HEK293 (cell line): ENCODE measurements around the gene CBY2.

ENCODE experiments used
- CTCF ChIA-PET: fragments of 350-600 bp; formaldehyde crosslinking; extraction: SDS; loops from one replicate; lab custom pipeline; 2021; ENCODE audit warnings: antibody characterized with exemption; lab: Yijun Ruan, JAX
- POLR2A ChIA-PET: fragments of 300-600 bp; formaldehyde crosslinking; extraction: SDS; loops from one replicate; lab custom pipeline; 2020; ENCODE audit warnings: antibody characterized with exemption, inconsistent platforms; lab: Yijun Ruan, JAX
- H3K27ac ChIP-seq: fragments of 200-500 bp; sonication (Bioruptor generic); 2 replicates; pipeline ENCODE4 v1.5.1; 2014; ENCODE audit warnings: low read depth, low read length, control low read depth, inconsistent platforms; ENCODE audit errors: extremely low read depth
- H3K36me3 ChIP-seq, 2 experiments: fragments of 200-500 bp in 1 of 2; sonication (Bioruptor generic) in 1 of 2; 1 replicate in 1 of 2; 2 replicates in 1 of 2; pipeline ENCODE4 v1.5.1; 2014 to 2017; ENCODE audit warnings: inconsistent platforms in 2 of 2, low read length in 2 of 2; ENCODE audit not compliant: control insufficient read depth in 2 of 2, insufficient read depth in 1 of 2
- H3K4me1 ChIP-seq: fragments of 200-500 bp; sonication (Bioruptor generic); 2 replicates; pipeline ENCODE4 v1.5.1; 2014; ENCODE audit warnings: mild to moderate bottlenecking, low read length, inconsistent platforms; ENCODE audit not compliant: control insufficient read depth, insufficient read depth
- H3K4me3 ChIP-seq: 2 replicates; pipeline ENCODE4 v1.5.1; 2011; ENCODE audit warnings: low read depth, mild to moderate bottlenecking, control low read depth, low read length, moderate library complexity
- H3K9me3 ChIP-seq: fragments of 200-500 bp; sonication (Bioruptor generic); 2 replicates; pipeline ENCODE4 v1.5.1; 2014; ENCODE audit warnings: low read depth, low read length, inconsistent platforms; ENCODE audit not compliant: control insufficient read depth, insufficient read depth
- GFI1B ChIP-seq: fragments of 450-650 bp; formaldehyde crosslinking; IDR thresholded peaks from 2 replicates; pipeline ENCODE4 v1.5.1; 2016; ENCODE audit warnings: missing biosample characterization, missing genetic modification characterization
- KLF1 ChIP-seq: fragments of 450-650 bp; formaldehyde crosslinking; IDR thresholded peaks from 2 replicates; pipeline ENCODE4 v1.5.1; 2016; ENCODE audit warnings: missing biosample characterization, missing genetic modification characterization
- PATZ1 ChIP-seq: fragments of 450-650 bp; formaldehyde crosslinking; IDR thresholded peaks from 2 replicates; pipeline ENCODE4 v1.5.1; 2016; ENCODE audit warnings: missing biosample characterization, missing genetic modification characterization
- PRDM1 ChIP-seq: fragments of 450-650 bp; formaldehyde crosslinking; IDR thresholded peaks from 2 replicates; pipeline ENCODE4; 2016; ENCODE audit warnings: missing biosample characterization, missing genetic modification characterization
- SETDB1 ChIP-seq: IDR thresholded peaks from one replicate; pipeline ENCODE4 v1.6.1; 2017; ENCODE audit warnings: mild to moderate bottlenecking, low read length, moderate library complexity, mixed read lengths; ENCODE audit not compliant: insufficient read length
- TRIM28 ChIP-seq: IDR thresholded peaks from 2 replicates; pipeline ENCODE4 v1.6.1; 2011; ENCODE audit warnings: low read length, control low read depth, borderline replicate concordance
- ZBTB1 ChIP-seq: fragments of 450-650 bp; formaldehyde crosslinking; IDR thresholded peaks from 2 replicates; pipeline ENCODE4 v1.5.1; 2016; ENCODE audit warnings: missing biosample characterization, missing genetic modification characterization
- ZBTB20 ChIP-seq: fragments of 450-650 bp; formaldehyde crosslinking; IDR thresholded peaks from 2 replicates; pipeline ENCODE4 v1.5.1; 2016; ENCODE audit warnings: missing biosample characterization, missing genetic modification characterization
- ZFP37 ChIP-seq: fragments of 450-650 bp; formaldehyde crosslinking; IDR thresholded peaks from 2 replicates; pipeline ENCODE4 v1.5.1; 2016; ENCODE audit warnings: missing biosample characterization, missing genetic modification characterization
- ZNF16 ChIP-seq: fragments of 450-650 bp; formaldehyde crosslinking; IDR thresholded peaks from 2 replicates; pipeline ENCODE4 v1.5.1; 2016; ENCODE audit warnings: low read depth, missing biosample characterization, missing genetic modification characterization
- ZNF184 ChIP-seq: fragments of 450-650 bp; IDR thresholded peaks from 2 replicates; pipeline ENCODE4 v1.5.1; 2018; ENCODE audit warnings: missing biosample characterization, mild to moderate bottlenecking, missing genetic modification characterization
- ZNF214 ChIP-seq: fragments of 450-650 bp; formaldehyde crosslinking; IDR thresholded peaks from 2 replicates; pipeline ENCODE4 v1.5.1; 2017; ENCODE audit warnings: missing biosample characterization, mild to moderate bottlenecking, missing genetic modification characterization, borderline replicate concordance
- ZNF221 ChIP-seq: fragments of 450-650 bp; formaldehyde crosslinking; IDR thresholded peaks from 2 replicates; pipeline ENCODE4 v1.5.1; 2017; ENCODE audit warnings: missing biosample characterization, missing genetic modification characterization, borderline replicate concordance
- ZNF23 ChIP-seq: fragments of 450-650 bp; formaldehyde crosslinking; IDR thresholded peaks from 2 replicates; pipeline ENCODE4 v1.5.1; 2016; ENCODE audit warnings: missing biosample characterization, missing genetic modification characterization, borderline replicate concordance
- ZNF350 ChIP-seq: fragments of 450-650 bp; formaldehyde crosslinking; IDR thresholded peaks from 2 replicates; pipeline ENCODE4 v1.5.0; 2017; ENCODE audit warnings: missing biosample characterization, mild to moderate bottlenecking, missing genetic modification characterization
- ZNF426 ChIP-seq: fragments of 450-650 bp; formaldehyde crosslinking; IDR thresholded peaks from 2 replicates; pipeline ENCODE4 v1.5.1; 2017; ENCODE audit warnings: missing biosample characterization, missing genetic modification characterization, mild to moderate bottlenecking, inconsistent platforms, moderate library complexity
- ZNF48 ChIP-seq: fragments of 450-650 bp; formaldehyde crosslinking; IDR thresholded peaks from 2 replicates; pipeline ENCODE4 v1.5.1; 2016; ENCODE audit warnings: missing biosample characterization, missing genetic modification characterization
- ZNF530 ChIP-seq: fragments of 450-650 bp; formaldehyde crosslinking; IDR thresholded peaks from 2 replicates; pipeline ENCODE4 v1.5.1; 2016; ENCODE audit warnings: low read depth, missing biosample characterization, missing genetic modification characterization
- ZNF548 ChIP-seq: fragments of 450-650 bp; formaldehyde crosslinking; IDR thresholded peaks from 2 replicates; pipeline ENCODE4 v1.5.1; 2016; ENCODE audit warnings: missing biosample characterization, missing genetic modification characterization
- ZNF561 ChIP-seq: fragments of 450-650 bp; IDR thresholded peaks from 2 replicates; pipeline ENCODE4 v1.5.1; 2018; ENCODE audit warnings: missing biosample characterization, missing genetic modification characterization, borderline replicate concordance
- ZNF623 ChIP-seq: fragments of 450-650 bp; formaldehyde crosslinking; IDR thresholded peaks from 2 replicates; pipeline ENCODE4 v1.5.1; 2016; ENCODE audit warnings: missing biosample characterization, missing genetic modification characterization
- ZNF677 ChIP-seq: fragments of 450-650 bp; IDR thresholded peaks from 2 replicates; pipeline ENCODE4 v1.5.0; 2018; ENCODE audit warnings: missing biosample characterization, mild to moderate bottlenecking, missing genetic modification characterization, moderate library complexity
- TF ChIP-seq, protein P1 (sequence below): fragments of 450-650 bp; formaldehyde crosslinking; IDR thresholded peaks from 2 replicates; pipeline ENCODE4 v1.5.1; 2016; ENCODE audit warnings: missing biosample characterization, missing genetic modification characterization, borderline replicate concordance
- TF ChIP-seq, protein P2 (sequence below): fragments of 450-650 bp; formaldehyde crosslinking; IDR thresholded peaks from 2 replicates; pipeline ENCODE4 v1.5.1; 2017; ENCODE audit warnings: missing biosample characterization, missing genetic modification characterization
- TF ChIP-seq, protein P3 (sequence below): fragments of 450-650 bp; formaldehyde crosslinking; conservative IDR thresholded peaks from 2 replicates; pipeline ENCODE4 v1.5.1; 2016; ENCODE audit warnings: low read depth, missing biosample characterization, missing genetic modification characterization

CBY2 gene

GRCh38 chr13:45713721-45714120 lies 11.6 kb downstream of the CBY2 start (continued):
- TF ChIP-seq ZBTB20 (tag by site-specific recombination) (no peak), ZNF221 (tag by site-specific recombination) (no peak)

DNA sequence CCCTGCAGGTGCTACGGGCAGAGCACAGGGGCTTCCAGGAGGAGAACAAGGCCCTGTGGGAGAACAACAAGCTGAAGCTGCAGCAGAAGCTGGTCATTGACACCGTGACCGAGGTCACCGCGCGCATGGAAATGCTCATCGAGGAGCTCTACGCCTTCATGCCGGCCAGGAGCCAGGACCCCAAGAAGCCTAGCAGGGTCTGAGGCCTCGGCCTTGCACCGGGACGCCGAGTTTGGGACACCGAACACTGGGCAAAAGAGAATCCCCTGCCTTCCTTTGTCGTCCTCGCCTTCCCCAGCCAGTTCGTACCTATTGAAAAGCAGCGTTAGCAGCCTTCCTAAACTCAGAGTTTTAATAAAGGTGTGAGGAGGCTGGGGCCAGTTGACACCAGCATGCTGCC lies 12.1 kb downstream of the CBY2 start:
- ChIA-PET POLR2A (no interaction called here), CTCF (interaction anchor here (0.6 kb wide), 2 partner anchors 80 to 217 kb away, joined by 3 to 4 read pairs; no protein-coding TSS in a partner anchor)
- no peaks in the 10 kb centered on the region for H3K9me3 ChIP-seq
- TF ChIP-seq ZNF677 (tag by site-specific recombination) (no peak), ZNF16 (tag by site-specific recombination) (no peak), PRDM1 (no peak)
- H3K4me3 ChIP-seq = no peak overlapping the region
- no peaks in the 10 kb centered on the region for H3K4me1 ChIP-seq
- no peaks in the 10 kb centered on the region for H3K36me3 ChIP-seq
- H3K27ac ChIP-seq = no peak overlapping the region

DNA sequence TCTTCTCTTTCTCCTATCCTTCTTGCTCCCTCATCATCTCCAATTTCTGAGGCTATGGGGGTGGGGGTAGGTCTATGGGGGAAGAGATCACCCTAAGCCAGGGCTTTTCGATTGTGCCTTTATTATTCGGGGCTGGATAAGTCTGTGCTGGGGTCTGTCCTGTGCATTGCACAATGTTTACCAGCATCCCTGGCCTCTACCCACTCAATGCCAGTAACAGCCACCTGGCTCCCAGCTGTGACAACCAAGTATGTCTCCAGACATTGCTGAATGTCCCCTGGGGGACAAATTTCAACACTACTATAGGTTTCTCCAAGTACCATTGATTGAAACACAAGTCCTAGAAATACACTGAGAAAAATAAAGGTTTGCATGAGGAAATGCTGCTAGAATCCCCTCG lies 13.2 kb downstream of the CBY2 start:
- POLR2A ChIA-PET = no interaction called here
- CTCF ChIA-PET = no interaction called here

More for the DNA sequence above, 13.2 kb downstream of the CBY2 start:
- Histone ChIP-seq H3K9me3 (no peaks in the 10 kb centered on the region), H3K4me1 (no peaks in the 10 kb centered on the region), H3K27ac (no peak overlapping the region), H3K4me3 (no peak overlapping the region), H3K36me3 (no peaks in the 10 kb centered on the region)
- TF ChIP-seq ZBTB1 (tag by site-specific recombination) (no peak), TRIM28 (no peak), ZNF23 (no peak), GFI1B (tag by site-specific recombination) (no peak), ZNF623 (tag by site-specific recombination) (no peak), ZNF426 (tag by site-specific recombination) (no peak), SETDB1 (no peak), KLF1 (tag by site-specific recombination) (no peak), ZNF548 (tag by site-specific recombination) (no peak), PATZ1 (tag by site-specific recombination) (no peak), ZNF48 (tag by site-specific recombination) (no peak), ZFP37 (tag by site-specific recombination) (no peak), ZNF214 (tag by site-specific recombination) (no peak), ZNF350 (tag by site-specific recombination) (no peak), ZNF184 (no peak), ZNF530 (no peak), ZNF561 (tag by site-specific recombination) (no peak)
- TF ChIP-seq, protein P1, sequence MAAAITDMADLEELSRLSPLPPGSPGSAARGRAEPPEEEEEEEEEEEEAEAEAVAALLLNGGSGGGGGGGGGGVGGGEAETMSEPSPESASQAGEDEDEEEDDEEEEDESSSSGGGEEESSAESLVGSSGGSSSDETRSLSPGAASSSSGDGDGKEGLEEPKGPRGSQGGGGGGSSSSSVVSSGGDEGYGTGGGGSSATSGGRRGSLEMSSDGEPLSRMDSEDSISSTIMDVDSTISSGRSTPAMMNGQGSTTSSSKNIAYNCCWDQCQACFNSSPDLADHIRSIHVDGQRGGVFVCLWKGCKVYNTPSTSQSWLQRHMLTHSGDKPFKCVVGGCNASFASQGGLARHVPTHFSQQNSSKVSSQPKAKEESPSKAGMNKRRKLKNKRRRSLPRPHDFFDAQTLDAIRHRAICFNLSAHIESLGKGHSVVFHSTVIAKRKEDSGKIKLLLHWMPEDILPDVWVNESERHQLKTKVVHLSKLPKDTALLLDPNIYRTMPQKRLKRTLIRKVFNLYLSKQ (tag by site-specific recombination) = no peak
- TF ChIP-seq, protein P2, sequence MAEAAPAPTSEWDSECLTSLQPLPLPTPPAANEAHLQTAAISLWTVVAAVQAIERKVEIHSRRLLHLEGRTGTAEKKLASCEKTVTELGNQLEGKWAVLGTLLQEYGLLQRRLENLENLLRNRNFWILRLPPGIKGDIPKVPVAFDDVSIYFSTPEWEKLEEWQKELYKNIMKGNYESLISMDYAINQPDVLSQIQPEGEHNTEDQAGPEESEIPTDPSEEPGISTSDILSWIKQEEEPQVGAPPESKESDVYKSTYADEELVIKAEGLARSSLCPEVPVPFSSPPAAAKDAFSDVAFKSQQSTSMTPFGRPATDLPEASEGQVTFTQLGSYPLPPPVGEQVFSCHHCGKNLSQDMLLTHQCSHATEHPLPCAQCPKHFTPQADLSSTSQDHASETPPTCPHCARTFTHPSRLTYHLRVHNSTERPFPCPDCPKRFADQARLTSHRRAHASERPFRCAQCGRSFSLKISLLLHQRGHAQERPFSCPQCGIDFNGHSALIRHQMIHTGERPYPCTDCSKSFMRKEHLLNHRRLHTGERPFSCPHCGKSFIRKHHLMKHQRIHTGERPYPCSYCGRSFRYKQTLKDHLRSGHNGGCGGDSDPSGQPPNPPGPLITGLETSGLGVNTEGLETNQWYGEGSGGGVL (tag by site-specific recombination) = no peak
- TF ChIP-seq, protein P3, sequence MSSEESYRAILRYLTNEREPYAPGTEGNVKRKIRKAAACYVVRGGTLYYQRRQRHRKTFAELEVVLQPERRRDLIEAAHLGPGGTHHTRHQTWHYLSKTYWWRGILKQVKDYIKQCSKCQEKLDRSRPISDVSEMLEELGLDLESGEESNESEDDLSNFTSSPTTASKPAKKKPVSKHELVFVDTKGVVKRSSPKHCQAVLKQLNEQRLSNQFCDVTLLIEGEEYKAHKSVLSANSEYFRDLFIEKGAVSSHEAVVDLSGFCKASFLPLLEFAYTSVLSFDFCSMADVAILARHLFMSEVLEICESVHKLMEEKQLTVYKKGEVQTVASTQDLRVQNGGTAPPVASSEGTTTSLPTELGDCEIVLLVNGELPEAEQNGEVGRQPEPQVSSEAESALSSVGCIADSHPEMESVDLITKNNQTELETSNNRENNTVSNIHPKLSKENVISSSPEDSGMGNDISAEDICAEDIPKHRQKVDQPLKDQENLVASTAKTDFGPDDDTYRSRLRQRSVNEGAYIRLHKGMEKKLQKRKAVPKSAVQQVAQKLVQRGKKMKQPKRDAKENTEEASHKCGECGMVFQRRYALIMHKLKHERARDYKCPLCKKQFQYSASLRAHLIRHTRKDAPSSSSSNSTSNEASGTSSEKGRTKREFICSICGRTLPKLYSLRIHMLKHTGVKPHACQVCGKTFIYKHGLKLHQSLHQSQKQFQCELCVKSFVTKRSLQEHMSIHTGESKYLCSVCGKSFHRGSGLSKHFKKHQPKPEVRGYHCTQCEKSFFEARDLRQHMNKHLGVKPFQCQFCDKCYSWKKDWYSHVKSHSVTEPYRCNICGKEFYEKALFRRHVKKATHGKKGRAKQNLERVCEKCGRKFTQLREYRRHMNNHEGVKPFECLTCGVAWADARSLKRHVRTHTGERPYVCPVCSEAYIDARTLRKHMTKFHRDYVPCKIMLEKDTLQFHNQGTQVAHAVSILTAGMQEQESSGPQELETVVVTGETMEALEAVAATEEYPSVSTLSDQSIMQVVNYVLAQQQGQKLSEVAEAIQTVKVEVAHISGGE (tag by site-specific recombination) = no peak
